HepG2 (cell line): ENCODE measurements around the gene CPM. TPM values are rescaled to one million over a fixed set of nuclear protein-coding genes. Genes with fewer than 3 reads are reported as not detected.

ENCODE experiments used
- CEBPB ChIP-seq: IDR thresholded peaks from 2 replicates; pipeline ENCODE4 v1.6.1; 2011; ENCODE audit warnings: low read depth, low read length, improper control_type of control experiment, borderline replicate concordance
- FOSL2 ChIP-seq: sonication (generic); formaldehyde crosslinking; IDR thresholded peaks from 2 replicates; pipeline ENCODE4 v1.4.0; 2020; ENCODE audit warnings: missing genetic modification reagents
- FOXA3 ChIP-seq: IDR thresholded peaks from 2 replicates; pipeline ENCODE4 v1.6.1; 2016; ENCODE audit warnings: missing genetic modification reagents, missing compliant biosample characterization
- FOXK2 ChIP-seq: fragments of 450-650 bp; IDR thresholded peaks from 2 replicates; pipeline ENCODE4 v1.6.1; 2016
- HMG20B ChIP-seq: conservative IDR thresholded peaks from 2 replicates; pipeline ENCODE4 v1.6.1; 2016; ENCODE audit warnings: missing genetic modification reagents, missing compliant biosample characterization
- KAT2B ChIP-seq: fragments of 150-350 bp; IDR thresholded peaks from 2 replicates; pipeline ENCODE4 v1.6.1; 2014; ENCODE audit warnings: low read depth, low read length, borderline replicate concordance
- PCBP1 ChIP-seq: fragments of 200-400 bp; formaldehyde crosslinking; IDR thresholded peaks from 2 replicates; pipeline ENCODE4 v1.6.1; 2017; ENCODE audit warnings: mild to moderate bottlenecking, low read depth, low read length, borderline replicate concordance
- SOX13 ChIP-seq, 3 experiments: fragments of 450-650 bp in 1 of 3; sonication (generic) in 1 of 3; formaldehyde crosslinking in 1 of 3; IDR thresholded peaks in 2 of 3; conservative IDR thresholded peaks in 1 of 3; 2 replicates each; pipeline versions ENCODE4 v1.5.0 to v1.6.1; 2016 to 2020; ENCODE audit warnings: antibody characterized with exemption in 1 of 3, mild to moderate bottlenecking in 1 of 3, missing compliant biosample characterization in 1 of 3, missing genetic modification reagents in 1 of 3, moderate library complexity in 1 of 3
- SOX5 ChIP-seq: IDR thresholded peaks from 2 replicates; pipeline ENCODE4 v1.6.1; 2016; ENCODE audit warnings: borderline replicate concordance
- TAF15 ChIP-seq: fragments of 200-400 bp; formaldehyde crosslinking; IDR thresholded peaks from one replicate; pipeline ENCODE4 v1.6.1; 2018; ENCODE audit warnings: mild to moderate bottlenecking, low read depth, low read length; ENCODE audit not compliant: poor library complexity, severe bottlenecking
- ZNF451 ChIP-seq: sonication (generic); formaldehyde crosslinking; IDR thresholded peaks from 2 replicates; pipeline ENCODE4 v1.5.0; 2020; ENCODE audit warnings: mild to moderate bottlenecking, missing genetic modification reagents
- ZNF800 ChIP-seq: sonication (generic); formaldehyde crosslinking; IDR thresholded peaks from 2 replicates; pipeline ENCODE4 v1.4.0; 2020; ENCODE audit warnings: missing genetic modification reagents
- ZNF83 ChIP-seq: sonication (generic); formaldehyde crosslinking; IDR thresholded peaks from 2 replicates; pipeline ENCODE4 v1.4.0; 2020; ENCODE audit warnings: missing genetic modification reagents, mild to moderate bottlenecking, borderline replicate concordance
- ZNF883 ChIP-seq: sonication (generic); formaldehyde crosslinking; IDR thresholded peaks from 2 replicates; pipeline ENCODE4 v1.5.1; 2020; ENCODE audit warnings: mild to moderate bottlenecking, missing genetic modification reagents; ENCODE audit errors: not compliant biosample characterization
- ZSCAN29 ChIP-seq: sonication (generic); formaldehyde crosslinking; conservative IDR thresholded peaks from 2 replicates; pipeline ENCODE4 v1.4.0; 2020; ENCODE audit warnings: mild to moderate bottlenecking, missing genetic modification reagents
- polyA plus RNA-seq, 8 experiments: library from polyadenylated mRNA; depleted of rRNA in 3 of 8; stranded (reverse) in 7 of 8; unstranded in 1 of 8; fragments of >200 nt; fragmentation: Illumina TruSeq in 4 of 8; extraction: Trizol in 4 of 8; gene quantifications; 2 replicates each; pipeline versions ENCODE4 v1.2.1 to v1.2.3, GENCODE V29; 2011 to 2016; ENCODE audit warnings: low read depth in 4 of 8, missing spikeins in 1 of 8, mixed read lengths in 1 of 8; ENCODE audit not compliant: insufficient read depth in 1 of 8
- total RNA-seq, 5 experiments: library from RNA; depleted of rRNA; stranded (reverse); fragments of >200 nt; fragmentation: Illumina TruSeq; extraction: Trizol; gene quantifications; 2 replicates each; pipeline ENCODE4 v1.2.3, GENCODE V29; 2016; ENCODE audit warnings: low read depth in 1 of 5
- TF ChIP-seq, protein P1 (sequence below): sonication (generic); formaldehyde crosslinking; IDR thresholded peaks from 2 replicates; pipeline ENCODE4 v1.4.0; 2020; ENCODE audit warnings: missing genetic modification reagents
- TF ChIP-seq, protein P2 (sequence below): sonication (generic); formaldehyde crosslinking; conservative IDR thresholded peaks from 2 replicates; pipeline ENCODE4 v1.8.0; 2022; ENCODE audit warnings: missing genetic modification reagents
- TF ChIP-seq, protein P3 (sequence below): sonication (generic); formaldehyde crosslinking; IDR thresholded peaks from 2 replicates; pipeline ENCODE4 v1.4.0; 2020; ENCODE audit warnings: missing genetic modification reagents
- TF ChIP-seq, protein P4 (sequence below): sonication (generic); formaldehyde crosslinking; IDR thresholded peaks from 2 replicates; pipeline ENCODE4 v1.4.0; 2020; ENCODE audit warnings: missing genetic modification reagents

Gene CPM
- total and polyA plus RNA-seq, 2 of the 13 experiments (the other 11 are each of a cell fraction or from before 2014, with no cell fraction given) = not detected

DNA sequence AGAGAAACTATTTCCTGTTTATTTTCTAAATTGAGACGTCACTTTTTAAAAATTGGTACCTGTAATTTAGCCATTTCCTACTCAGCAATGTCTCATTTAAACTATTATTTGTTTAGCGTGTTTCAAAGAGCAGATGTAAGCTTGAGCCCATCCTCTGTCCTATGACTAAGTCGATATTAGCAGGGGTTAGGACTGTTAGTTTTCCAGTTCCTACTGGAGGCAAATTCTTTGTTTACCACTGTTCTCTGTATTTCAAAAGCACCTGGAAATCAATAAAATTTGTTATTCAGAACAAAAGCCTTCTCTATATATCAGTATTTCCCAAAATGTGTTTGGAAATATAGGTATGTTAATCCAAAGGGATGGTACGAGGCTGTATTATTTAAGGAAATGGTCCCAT, 82.6 kb downstream of the CPM start (continued):
- TF ChIP-seq ZNF800 (CRISPR knock-in tag) (no peak), CEBPB (no peak), ZNF83 (CRISPR knock-in tag) (no peak), ZNF451 (CRISPR knock-in tag) (no peak), HMG20B (CRISPR knock-in tag) (no peak), ZSCAN29 (CRISPR knock-in tag) (no peak), TAF15 (no peak), FOXK2 (peak; percentile 15; the same call in 1 of the 2 replicates), PCBP1 (no peak), SOX5 (CRISPR knock-in tag) (peak; percentile 41; the same call in 1 of the 2 replicates), SOX13 (IDR thresholded peaks at IDR 0.05) (no peak), SOX13 (CRISPR knock-in tag; conservative IDR thresholded peaks at IDR 0.05 in 1 of 2, IDR thresholded peaks at IDR 0.05 in 1 of 2) (peak in 1 of 2 experiments; percentile 51; a peak in 1 of 4 replicates), KAT2B (0 out of 2 replicates have a peak, but pooled peaks have one; percentile 16), ZNF883 (CRISPR knock-in tag) (no peak), FOXA3 (CRISPR knock-in tag) (peak; percentile 66), FOSL2 (peak; percentile 14; the same call in 1 of the 2 replicates)
- TF ChIP-seq, protein P1, sequence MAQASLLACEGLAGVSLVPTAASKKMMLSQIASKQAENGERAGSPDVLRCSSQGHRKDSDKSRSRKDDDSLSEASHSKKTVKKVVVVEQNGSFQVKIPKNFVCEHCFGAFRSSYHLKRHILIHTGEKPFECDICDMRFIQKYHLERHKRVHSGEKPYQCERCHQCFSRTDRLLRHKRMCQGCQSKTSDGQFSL = no peak
- TF ChIP-seq, protein P2, sequence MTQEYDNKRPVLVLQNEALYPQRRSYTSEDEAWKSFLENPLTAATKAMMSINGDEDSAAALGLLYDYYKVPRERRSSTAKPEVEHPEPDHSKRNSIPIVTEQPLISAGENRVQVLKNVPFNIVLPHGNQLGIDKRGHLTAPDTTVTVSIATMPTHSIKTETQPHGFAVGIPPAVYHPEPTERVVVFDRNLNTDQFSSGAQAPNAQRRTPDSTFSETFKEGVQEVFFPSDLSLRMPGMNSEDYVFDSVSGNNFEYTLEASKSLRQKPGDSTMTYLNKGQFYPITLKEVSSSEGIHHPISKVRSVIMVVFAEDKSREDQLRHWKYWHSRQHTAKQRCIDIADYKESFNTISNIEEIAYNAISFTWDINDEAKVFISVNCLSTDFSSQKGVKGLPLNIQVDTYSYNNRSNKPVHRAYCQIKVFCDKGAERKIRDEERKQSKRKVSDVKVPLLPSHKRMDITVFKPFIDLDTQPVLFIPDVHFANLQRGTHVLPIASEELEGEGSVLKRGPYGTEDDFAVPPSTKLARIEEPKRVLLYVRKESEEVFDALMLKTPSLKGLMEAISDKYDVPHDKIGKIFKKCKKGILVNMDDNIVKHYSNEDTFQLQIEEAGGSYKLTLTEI (CRISPR knock-in tag) = no peak
- TF ChIP-seq, protein P3, sequence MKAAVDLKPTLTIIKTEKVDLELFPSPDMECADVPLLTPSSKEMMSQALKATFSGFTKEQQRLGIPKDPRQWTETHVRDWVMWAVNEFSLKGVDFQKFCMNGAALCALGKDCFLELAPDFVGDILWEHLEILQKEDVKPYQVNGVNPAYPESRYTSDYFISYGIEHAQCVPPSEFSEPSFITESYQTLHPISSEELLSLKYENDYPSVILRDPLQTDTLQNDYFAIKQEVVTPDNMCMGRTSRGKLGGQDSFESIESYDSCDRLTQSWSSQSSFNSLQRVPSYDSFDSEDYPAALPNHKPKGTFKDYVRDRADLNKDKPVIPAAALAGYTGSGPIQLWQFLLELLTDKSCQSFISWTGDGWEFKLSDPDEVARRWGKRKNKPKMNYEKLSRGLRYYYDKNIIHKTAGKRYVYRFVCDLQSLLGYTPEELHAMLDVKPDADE = no peak
- TF ChIP-seq, protein P4, sequence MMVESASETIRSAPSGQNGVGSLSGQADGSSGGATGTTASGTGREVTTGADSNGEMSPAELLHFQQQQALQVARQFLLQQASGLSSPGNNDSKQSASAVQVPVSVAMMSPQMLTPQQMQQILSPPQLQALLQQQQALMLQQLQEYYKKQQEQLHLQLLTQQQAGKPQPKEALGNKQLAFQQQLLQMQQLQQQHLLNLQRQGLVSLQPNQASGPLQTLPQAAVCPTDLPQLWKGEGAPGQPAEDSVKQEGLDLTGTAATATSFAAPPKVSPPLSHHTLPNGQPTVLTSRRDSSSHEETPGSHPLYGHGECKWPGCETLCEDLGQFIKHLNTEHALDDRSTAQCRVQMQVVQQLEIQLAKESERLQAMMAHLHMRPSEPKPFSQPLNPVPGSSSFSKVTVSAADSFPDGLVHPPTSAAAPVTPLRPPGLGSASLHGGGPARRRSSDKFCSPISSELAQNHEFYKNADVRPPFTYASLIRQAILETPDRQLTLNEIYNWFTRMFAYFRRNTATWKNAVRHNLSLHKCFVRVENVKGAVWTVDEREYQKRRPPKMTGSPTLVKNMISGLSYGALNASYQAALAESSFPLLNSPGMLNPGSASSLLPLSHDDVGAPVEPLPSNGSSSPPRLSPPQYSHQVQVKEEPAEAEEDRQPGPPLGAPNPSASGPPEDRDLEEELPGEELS (CRISPR knock-in tag) = 0 out of 2 replicates have a peak, but pooled peaks have one; percentile 54
